HG02970 (cell line): ENCODE measurements around the gene LYPD1.
"Not testable (repeated sequence)": the region's sequence is repeated elsewhere in the genome, so short reads cannot be mapped to it uniquely, and the experiment has no call there.

Source experiments
- ATAC-seq: cut with Tn5 transposase; IDR thresholded peaks from one replicate; pipeline ENCODE4 v1.9.1; 2021; ENCODE audit warnings: mild to moderate bottlenecking, moderate library complexity, moderate number of reproducible peaks; ENCODE audit not compliant: unreplicated experiment, low FRiP score

The LYPD1 gene

GRCh38 chr2:132669908-132670495, at the start of gene LYPD1:
Gene LYPD1 (minus strand): TSS chr2:132670205. CDS start chr2:132669932, 273 bp downstream.
- ATAC-seq, result no peak

- no peak for ATAC-seq
Measured at GRCh38 chr2:132719480-132719879, 49.5 kb upstream of the LYPD1 start.

GRCh38 chr2:132716954-132717353, 46.9 kb upstream of the LYPD1 start:
- ATAC-seq, result no peak

- no peak for ATAC-seq
Measured at GRCh38 chr2:132715386-132716351, 45.7 kb upstream of the LYPD1 start.

- ATAC-seq, result no peak
Measured at GRCh38 chr2:132703396-132703795, 33.4 kb upstream of the LYPD1 start.

GRCh38 chr2:132701810-132702209, 31.8 kb upstream of the LYPD1 start:
- ATAC-seq, result no peak

- not testable (repeated sequence) for ATAC-seq
Measured at GRCh38 chr2:132699802-132700201, 29.8 kb upstream of the LYPD1 start.

GRCh38 chr2:132698347-132698746, 28.3 kb upstream of the LYPD1 start:
- not testable (repeated sequence) for ATAC-seq

GRCh38 chr2:132697556-132698205, 27.7 kb upstream of the LYPD1 start:
- ATAC-seq, result no peak

- ATAC-seq, result no peak
Measured at GRCh38 chr2:132692816-132693215, 22.8 kb upstream of the LYPD1 start.

GRCh38 chr2:132691556-132691955, 21.6 kb upstream of the LYPD1 start:
- no peak for ATAC-seq

- no peak for ATAC-seq
Measured at GRCh38 chr2:132690664-132691303, 20.8 kb upstream of the LYPD1 start.

- no peak for ATAC-seq
Measured at GRCh38 chr2:132681766-132682165, 11.8 kb upstream of the LYPD1 start.

- no peak for ATAC-seq
Measured at GRCh38 chr2:132680544-132680943, 10.5 kb upstream of the LYPD1 start.

- ATAC-seq, result no peak
Measured at GRCh38 chr2:132678483-132678882, 8.5 kb upstream of the LYPD1 start.

GRCh38 chr2:132677661-132678060, 7.7 kb upstream of the LYPD1 start:
- no peak for ATAC-seq

- ATAC-seq, result no peak
Measured at GRCh38 chr2:132676999-132677398, 7.0 kb upstream of the LYPD1 start.

- no peak for ATAC-seq
Measured at GRCh38 chr2:132671151-132671835, 1.3 kb upstream of the LYPD1 start.

GRCh38 chr2:132670496-132671150, 618 bp upstream of the LYPD1 start:
- ATAC-seq, result no peak
